GM23338 (cell line): ENCODE measurements around the gene MAPK7. TPM values are rescaled to one million over a fixed set of nuclear protein-coding genes. Genes with fewer than 3 reads are reported as not detected.

Experiments used
- ATAC-seq: fragments of 200-7000 bp; cut with Tn5 transposase; 3 replicates; pipeline ENCODE4 v1.9.1; 2020
- DNase-seq: peaks from one replicate; pipeline ENCODE4 v3.0.0-alpha.2; 2015; ENCODE audit warnings: low spot score
- H2AFZ ChIP-seq: fragments of 200-600 bp; sonication (generic); 2 replicates; pipeline ENCODE4 v1.8.0; 2016; ENCODE audit warnings: antibody characterized with exemption, mild to moderate bottlenecking, moderate library complexity
- H3F3A ChIP-seq: fragments of 200-600 bp; sonication (generic); replicated peaks from 2 replicates; pipeline ENCODE4 v1.8.0; 2017; ENCODE audit warnings: antibody characterized with exemption, mixed run types, low read depth
- H3K27ac ChIP-seq: fragments of 200-600 bp; sonication (generic); 2 replicates; pipeline ENCODE4 v1.6.1; 2016; ENCODE audit warnings: low read depth
- H3K27me3 ChIP-seq: fragments of 200-600 bp; sonication (generic); 2 replicates; pipeline ENCODE4 v1.8.0; 2016; ENCODE audit warnings: mild to moderate bottlenecking, mixed run types, moderate library complexity; ENCODE audit not compliant: insufficient read depth
- H3K36me3 ChIP-seq: fragments of 200-600 bp; sonication (generic); 2 replicates; pipeline ENCODE4 v1.8.0; 2016; ENCODE audit warnings: mild to moderate bottlenecking; ENCODE audit not compliant: insufficient read depth
- H3K4me1 ChIP-seq: fragments of 200-600 bp; sonication (generic); 2 replicates; pipeline ENCODE4 v1.8.0; 2016; ENCODE audit warnings: mild to moderate bottlenecking, moderate library complexity; ENCODE audit not compliant: insufficient read depth
- H3K4me2 ChIP-seq: fragments of 200-600 bp; sonication (generic); 2 replicates; pipeline ENCODE4 v1.7.1; 2017; ENCODE audit warnings: mixed run types
- H3K4me3 ChIP-seq: fragments of 200-600 bp; sonication (generic); 2 replicates; pipeline ENCODE4 v1.6.1; 2016; ENCODE audit warnings: mixed run types
- H3K79me2 ChIP-seq: fragments of 200-600 bp; sonication (generic); replicated peaks from 2 replicates; pipeline ENCODE4 v1.8.0; 2017; ENCODE audit warnings: mild to moderate bottlenecking; ENCODE audit not compliant: insufficient read depth
- H3K9me2 ChIP-seq: fragments of 200-600 bp; sonication (generic); 2 replicates; pipeline ENCODE4 v1.8.0; 2017; ENCODE audit not compliant: insufficient read depth
- H4K20me1 ChIP-seq: fragments of 200-600 bp; sonication (generic); replicated peaks from 2 replicates; pipeline ENCODE4 v1.8.0; 2017; ENCODE audit warnings: mild to moderate bottlenecking; ENCODE audit not compliant: insufficient read depth
- H3K27ac Mint-ChIP-seq: 2 replicates; pipeline ENCODE4 v1.8.0; 2020; ENCODE audit warnings: inconsistent platforms, mild to moderate bottlenecking, moderate library complexity, mixed read lengths
- H3K27me3 Mint-ChIP-seq: 3 replicates; pipeline ENCODE4 v1.8.0; 2022; ENCODE audit warnings: low read depth, mild to moderate bottlenecking, moderate library complexity, mixed read lengths, inconsistent platforms; ENCODE audit not compliant: insufficient read depth, poor library complexity
- H3K36me3 Mint-ChIP-seq: 3 replicates; pipeline ENCODE4 v1.8.0; 2021; ENCODE audit warnings: low read depth, mild to moderate bottlenecking, inconsistent platforms, moderate library complexity, mixed read lengths
- H3K4me1 Mint-ChIP-seq: 3 replicates; pipeline ENCODE4 v1.8.0; 2020; ENCODE audit warnings: mild to moderate bottlenecking, inconsistent platforms, mixed read lengths
- H3K4me3 Mint-ChIP-seq: 3 replicates; pipeline ENCODE4 v1.8.0; 2021; ENCODE audit warnings: moderate library complexity, mild to moderate bottlenecking, inconsistent platforms, mixed read lengths
- H3K9me3 Mint-ChIP-seq: 3 replicates; pipeline ENCODE4 v1.8.0; 2020; ENCODE audit warnings: moderate library complexity, mild to moderate bottlenecking, inconsistent platforms, mixed read lengths
- EZH2phosphoT487 ChIP-seq: fragments of 200-600 bp; sonication (generic); IDR thresholded peaks from one replicate; pipeline ENCODE4 v1.8.1; 2018; ENCODE audit warnings: antibody characterized with exemption; ENCODE audit not compliant: unreplicated experiment
- JUNB ChIP-seq: IDR thresholded peaks from one replicate; pipeline ENCODE4 v1.6.1; 2016; ENCODE audit warnings: antibody characterized with exemption; ENCODE audit not compliant: unreplicated experiment
- ZNF114 ChIP-seq: fragments of 250-450 bp; sonication (Bioruptor Pico); IDR thresholded peaks from 2 replicates; pipeline ENCODE4 v1.5.0; 2020; ENCODE audit warnings: mild to moderate bottlenecking, moderate library complexity
- polyA plus RNA-seq: library from polyadenylated mRNA; unstranded; fragments of >200 nt; fragmentation: Nextera tagmentation; extraction: Ambion mirVana; gene quantifications from 2 replicates; pipeline ENCODE4 v1.2.1, GENCODE V29; 2016
- total RNA-seq: library from RNA; depleted of rRNA; stranded (reverse); fragments of >200 nt; shearing (Covaris generic); gene quantifications from 2 replicates; pipeline ENCODE4 v1.2.3, GENCODE V29; 2014
- TF ChIP-seq, protein P1 (sequence below): IDR thresholded peaks from 2 replicates; pipeline ENCODE4 v1.6.1; 2016; ENCODE audit warnings: antibody characterized with exemption

Gene MAPK7
- total and polyA plus RNA-seq, 2 experiments from 2014 or later: 15.5 to 53.1 TPM

DNA sequence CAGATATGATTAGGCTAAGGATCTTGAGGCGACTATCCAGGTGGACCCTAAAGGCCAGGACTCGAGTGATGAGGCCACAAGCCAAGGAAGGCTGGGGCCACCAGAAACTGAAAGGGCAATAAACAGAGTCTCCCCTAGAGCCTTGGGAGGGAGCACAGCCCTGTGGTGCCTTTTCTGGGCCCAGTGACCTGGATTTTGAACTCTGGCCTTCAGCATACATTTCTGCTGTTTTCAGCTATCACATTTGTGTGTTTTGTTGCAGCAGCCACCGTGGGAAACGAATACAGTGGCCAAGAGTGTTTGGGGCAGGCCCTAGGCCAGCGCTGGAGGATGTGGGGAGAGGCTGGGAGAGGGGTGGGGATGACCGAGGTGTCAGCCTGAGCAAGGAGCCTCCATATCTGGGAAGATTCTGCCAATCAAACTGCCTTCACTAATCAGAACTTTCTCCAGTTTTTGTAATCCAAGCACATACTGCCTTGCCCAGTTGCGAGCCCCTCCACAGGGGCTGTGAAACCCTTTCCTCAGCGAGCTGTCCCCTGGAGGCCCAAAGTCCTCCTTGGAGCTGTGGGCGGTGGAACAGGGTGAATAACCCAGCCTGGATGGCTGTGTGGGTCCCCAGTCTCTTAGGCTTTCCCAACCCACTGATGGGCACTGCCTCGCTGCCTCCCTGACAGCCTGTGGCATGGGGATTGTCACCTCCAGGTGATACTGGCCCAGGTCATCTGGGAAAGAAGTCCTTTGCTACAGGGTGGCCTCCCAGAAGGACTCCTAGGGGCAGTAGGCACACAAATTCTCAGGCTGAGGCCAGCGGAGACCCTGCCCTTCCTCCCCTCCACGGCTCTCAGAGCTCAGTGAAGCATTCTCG is 32.6 kb upstream of the MAPK7 start:
- Mint-ChIP-seq H3K4me1 (peaks cover 17% of the 10 kb centered on the region), H3K4me3 (no peak overlapping the region), H3K36me3 (peaks cover 5% of the 10 kb centered on the region; the same call in 2 of the 3 replicates), H3K27ac (no peak overlapping the region), H3K9me3 (no peaks in the 10 kb centered on the region; the same call in 2 of the 3 replicates), H3K27me3 (peaks cover 11% of the 10 kb centered on the region)
- no peak for ATAC-seq
- Histone ChIP-seq H2AFZ (no peak overlapping the region), H3K27me3 (no peaks in the 10 kb centered on the region), H3K4me3 (no peak overlapping the region), H3K27ac (no peak overlapping the region), H3K79me2 (no peaks in the 10 kb centered on the region), H3F3A (no peaks in the 10 kb centered on the region), H3K4me2 (no peak overlapping the region), H4K20me1 (no peaks in the 10 kb centered on the region), H3K9me2 (no peaks in the 10 kb centered on the region), H3K36me3 (no peaks in the 10 kb centered on the region), H3K4me1 (peaks cover 7% of the 10 kb centered on the region)
- TF ChIP-seq, protein P1, sequence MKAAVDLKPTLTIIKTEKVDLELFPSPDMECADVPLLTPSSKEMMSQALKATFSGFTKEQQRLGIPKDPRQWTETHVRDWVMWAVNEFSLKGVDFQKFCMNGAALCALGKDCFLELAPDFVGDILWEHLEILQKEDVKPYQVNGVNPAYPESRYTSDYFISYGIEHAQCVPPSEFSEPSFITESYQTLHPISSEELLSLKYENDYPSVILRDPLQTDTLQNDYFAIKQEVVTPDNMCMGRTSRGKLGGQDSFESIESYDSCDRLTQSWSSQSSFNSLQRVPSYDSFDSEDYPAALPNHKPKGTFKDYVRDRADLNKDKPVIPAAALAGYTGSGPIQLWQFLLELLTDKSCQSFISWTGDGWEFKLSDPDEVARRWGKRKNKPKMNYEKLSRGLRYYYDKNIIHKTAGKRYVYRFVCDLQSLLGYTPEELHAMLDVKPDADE: no peak
- TF ChIP-seq ZNF114 (no peak), EZH2phosphoT487 (no peak), JUNB (no peak)
- no peak for DNase-seq

GRCh38 chr17:19346351-19347255 is 31.7 kb upstream of the MAPK7 start:
- Histone ChIP-seq H3K27ac (no peak overlapping the region), H3K9me2 (no peaks in the 10 kb centered on the region), H3F3A (no peaks in the 10 kb centered on the region), H2AFZ (no peak overlapping the region), H3K4me3 (no peak overlapping the region), H3K4me2 (no peak overlapping the region), H3K79me2 (no peaks in the 10 kb centered on the region), H3K27me3 (no peaks in the 10 kb centered on the region), H3K4me1 (peaks cover 7% of the 10 kb centered on the region), H4K20me1 (no peaks in the 10 kb centered on the region), H3K36me3 (no peaks in the 10 kb centered on the region)
- TF ChIP-seq, protein P1: no peak
- H3K27ac Mint-ChIP-seq: peak overlapping the region; percentile 28
- peaks cover 8% of the 10 kb centered on the region for H3K4me1 Mint-ChIP-seq
- peaks cover 5% of the 10 kb centered on the region; the same call in 2 of the 3 replicates for H3K36me3 Mint-ChIP-seq
- ATAC-seq: no peak
- peaks cover 6% of the 10 kb centered on the region for H3K27me3 Mint-ChIP-seq
- no peaks in the 10 kb centered on the region; the same call in 2 of the 3 replicates for H3K9me3 Mint-ChIP-seq
- no peak overlapping the region for H3K4me3 Mint-ChIP-seq
- no peak for DNase-seq
